Endothelial cell of umbilical vein (primary cell): Measurements from ENCODE around the gene SLC25A3.

ENCODE experiments used
- EZH2 ChIP-seq: IDR thresholded peaks from 2 replicates; pipeline ENCODE4 v1.6.1; 2012; ENCODE audit warnings: borderline replicate concordance, low read depth, mild to moderate bottlenecking, moderate library complexity, low read length, inconsistent platforms; ENCODE audit not compliant: severe bottlenecking
- TF ChIP-seq, protein P1 (sequence below), 2 donors: IDR thresholded peaks; 1 replicate in 1 of 2; 2 replicates in 1 of 2; pipeline ENCODE4 v1.5.1; 2011; ENCODE audit warnings: low read length in 2 of 2, mild to moderate bottlenecking in 2 of 2, moderate library complexity in 2 of 2, control low read depth in 1 of 2, inconsistent platforms in 1 of 2, low read depth in 1 of 2; ENCODE audit not compliant: insufficient read depth in 1 of 2; ENCODE audit errors: extremely low read depth in 1 of 2

DNA sequence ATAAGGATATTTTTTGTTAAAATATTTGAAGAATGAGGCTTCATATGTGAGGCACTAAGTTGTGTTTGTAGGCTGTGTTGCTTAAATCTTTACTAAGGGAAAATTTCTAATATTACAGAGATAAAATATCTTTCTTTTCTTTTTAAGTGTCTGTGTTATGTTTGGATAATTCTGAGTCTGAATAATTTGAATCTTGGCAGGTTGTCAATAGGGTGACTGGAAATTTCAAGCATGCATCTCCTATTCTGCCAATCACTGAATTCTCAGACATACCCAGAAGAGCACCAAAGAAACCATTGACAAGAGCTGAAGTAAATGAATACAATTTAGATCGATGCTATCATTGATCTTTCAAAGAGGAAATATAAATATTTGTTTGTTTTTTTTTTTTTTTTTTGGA is 48.7 kb upstream of the SLC25A3 start:
- TF ChIP-seq, protein P1, sequence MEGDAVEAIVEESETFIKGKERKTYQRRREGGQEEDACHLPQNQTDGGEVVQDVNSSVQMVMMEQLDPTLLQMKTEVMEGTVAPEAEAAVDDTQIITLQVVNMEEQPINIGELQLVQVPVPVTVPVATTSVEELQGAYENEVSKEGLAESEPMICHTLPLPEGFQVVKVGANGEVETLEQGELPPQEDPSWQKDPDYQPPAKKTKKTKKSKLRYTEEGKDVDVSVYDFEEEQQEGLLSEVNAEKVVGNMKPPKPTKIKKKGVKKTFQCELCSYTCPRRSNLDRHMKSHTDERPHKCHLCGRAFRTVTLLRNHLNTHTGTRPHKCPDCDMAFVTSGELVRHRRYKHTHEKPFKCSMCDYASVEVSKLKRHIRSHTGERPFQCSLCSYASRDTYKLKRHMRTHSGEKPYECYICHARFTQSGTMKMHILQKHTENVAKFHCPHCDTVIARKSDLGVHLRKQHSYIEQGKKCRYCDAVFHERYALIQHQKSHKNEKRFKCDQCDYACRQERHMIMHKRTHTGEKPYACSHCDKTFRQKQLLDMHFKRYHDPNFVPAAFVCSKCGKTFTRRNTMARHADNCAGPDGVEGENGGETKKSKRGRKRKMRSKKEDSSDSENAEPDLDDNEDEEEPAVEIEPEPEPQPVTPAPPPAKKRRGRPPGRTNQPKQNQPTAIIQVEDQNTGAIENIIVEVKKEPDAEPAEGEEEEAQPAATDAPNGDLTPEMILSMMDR (IDR thresholded peaks at IDR 0.05; ENCODE audit: extremely low read depth in 1 of 2, insufficient read depth in 1 of 2, low read depth in 1 of 2, low read length in 2 of 2), result no peak
- TF ChIP-seq EZH2, result no peak
